HG03442 (cell line): ENCODE results near the gene MYCN.
"Not testable (repeated sequence)": the region's sequence is repeated elsewhere in the genome, so short reads cannot be mapped to it uniquely, and the experiment has no call there.

Experiments
- ATAC-seq: cut with Tn5 transposase; IDR thresholded peaks from one replicate; pipeline ENCODE4 v1.9.1; 2021; ENCODE audit warnings: mild to moderate bottlenecking, moderate library complexity; ENCODE audit not compliant: unreplicated experiment

The MYCN gene

GRCh38 chr2:15939854-15940660, at the start of gene MYCN:
Gene MYCN (plus strand): TSS chr2:15940550. CDS start chr2:15942065, 1,515 bp downstream.
- peak; percentile 21 for ATAC-seq

- no peak for ATAC-seq
Measured at GRCh38 chr2:15890936-15891905, 49.1 kb upstream of the MYCN start.

- ATAC-seq = no peak
Measured at GRCh38 chr2:15892151-15892880, 48.0 kb upstream of the MYCN start.

- no peak for ATAC-seq
Measured at GRCh38 chr2:15893085-15893484, 47.3 kb upstream of the MYCN start.

GRCh38 chr2:15893689-15894480, 46.5 kb upstream of the MYCN start:
- no peak for ATAC-seq

- ATAC-seq = no peak
Measured at GRCh38 chr2:15894481-15895144, 45.7 kb upstream of the MYCN start.

- ATAC-seq = no peak
Measured at GRCh38 chr2:15895615-15896469, 44.5 kb upstream of the MYCN start.

GRCh38 chr2:15896859-15897258, 43.5 kb upstream of the MYCN start:
- no peak for ATAC-seq

GRCh38 chr2:15897431-15898098, 42.8 kb upstream of the MYCN start:
- no peak for ATAC-seq

- no peak for ATAC-seq
Measured at GRCh38 chr2:15899327-15899612, 41.1 kb upstream of the MYCN start.

GRCh38 chr2:15899751-15900493, 40.4 kb upstream of the MYCN start:
- no peak for ATAC-seq

- no peak for ATAC-seq
Measured at GRCh38 chr2:15901095-15901807, 39.1 kb upstream of the MYCN start.

- no peak for ATAC-seq
Measured at GRCh38 chr2:15901808-15902130, 38.6 kb upstream of the MYCN start.

GRCh38 chr2:15903910-15904309, 36.4 kb upstream of the MYCN start:
- not testable (repeated sequence) for ATAC-seq

- ATAC-seq = no peak
Measured at GRCh38 chr2:15905267-15905645, 35.1 kb upstream of the MYCN start.

GRCh38 chr2:15905986-15906491, 34.3 kb upstream of the MYCN start:
- ATAC-seq = no peak

- ATAC-seq = no peak
Measured at GRCh38 chr2:15906778-15907177, 33.6 kb upstream of the MYCN start.
